HG02981 (cell line): ENCODE data around the gene CD248.

ENCODE experiments used
- ATAC-seq: cut with Tn5 transposase; IDR thresholded peaks from one replicate; pipeline ENCODE4 v1.9.1; 2021; ENCODE audit warnings: mild to moderate bottlenecking, moderate library complexity; ENCODE audit not compliant: unreplicated experiment

CD248 gene

GRCh38 chr11:66289548-66290329 is 27.1 kb downstream of the CD248 start:
- ATAC-seq = peak; percentile 29

GRCh38 chr11:66288671-66289547 is 27.9 kb downstream of the CD248 start, which contains the start of gene YIF1A:
TSS of gene YIF1A (minus strand) at chr11:66289143. CDS start at chr11:66288985, 158 bp downstream.
- ATAC-seq = peak; percentile 88

- ATAC-seq = no peak
Measured at GRCh38 chr11:66287889-66288670, 28.8 kb downstream of the CD248 start.

- ATAC-seq = no peak
Measured at GRCh38 chr11:66287211-66287888, 29.5 kb downstream of the CD248 start.

- no peak for ATAC-seq
Measured at GRCh38 chr11:66286699-66287098, 30.1 kb downstream of the CD248 start.

- no peak for ATAC-seq
Measured at GRCh38 chr11:66285250-66285947, 31.4 kb downstream of the CD248 start.

GRCh38 chr11:66284526-66285078 is 32.2 kb downstream of the CD248 start:
- ATAC-seq = no peak

GRCh38 chr11:66283461-66284105 is 33.3 kb downstream of the CD248 start:
- ATAC-seq = no peak

- peak; percentile 73 for ATAC-seq
Measured at GRCh38 chr11:66282468-66283455, 34.1 kb downstream of the CD248 start.

GRCh38 chr11:66281776-66282467 is 34.9 kb downstream of the CD248 start:
- no peak for ATAC-seq

GRCh38 chr11:66281001-66281400 is 35.8 kb downstream of the CD248 start:
- ATAC-seq = no peak

- ATAC-seq = no peak
Measured at GRCh38 chr11:66280428-66280827, 36.4 kb downstream of the CD248 start.

- no peak for ATAC-seq
Measured at GRCh38 chr11:66279092-66279734, 37.6 kb downstream of the CD248 start.

GRCh38 chr11:66278363-66279091 is 38.3 kb downstream of the CD248 start:
- ATAC-seq = no peak

- no peak for ATAC-seq
Measured at GRCh38 chr11:66277471-66278362, 39.1 kb downstream of the CD248 start, which contains the start of gene CNIH2. TSS of gene CNIH2 (plus strand) at chr11:66278175. CDS start at chr11:66278457, 282 bp downstream.
